Measurements from ENCODE around the gene MANBA. TPM values are rescaled to one million over a fixed set of nuclear protein-coding genes. Genes with fewer than 3 reads are reported as not detected.

MANBA gene
- polyA plus RNA-seq, 2 of the 4 experiments (the other 2 are of a cell fraction), result 9.3 to 10.4 TPM

GRCh38 chr4:102616636-102617035 is 144.1 kb downstream of the MANBA start:
- Histone ChIP-seq H3K4me1 (peaks cover 17% of the 10 kb centered on the region), H3K4me3 (no peak overlapping the region), H3K27ac (no peak overlapping the region), H3K9me3 (no peaks in the 10 kb centered on the region), H3K4me2 (no peak overlapping the region)
- WGBS (ENCODE audit: missing lambda C conversion rate), result 94% methylated on average over 9 of the region's 9 CpGs
- ATAC-seq, result no peak
- POLR2A ChIA-PET, result no interaction called here
- no peak for FAIRE-seq
- CTCF ChIA-PET, result interaction anchor here (1.0 to 1.1 kb wide), 2 partner anchors 38 to 393 kb away, joined by 3 to 4 read pairs; no protein-coding TSS in a partner anchor
- DNase-seq (ENCODE audit: low read depth in 1 of 2, low spot score in 1 of 2), result no peak
- no peak for TF ChIP-seq NR3C1 (IDR thresholded peaks at IDR 0.05)
- no peak for TF ChIP-seq SMC3 (IDR thresholded peaks at IDR 0.05)
- TF ChIP-seq CBX2 (IDR thresholded peaks at IDR 0.05; ENCODE audit: borderline replicate concordance, low read depth), result no peak
- TF ChIP-seq ATOH8 (CRISPR knock-in tag; IDR thresholded peaks at IDR 0.05; ENCODE audit: low read depth), result no peak
- no peak for TF ChIP-seq HOXB5 (CRISPR knock-in tag; IDR thresholded peaks at IDR 0.05)
- no peak for TF ChIP-seq RARB (CRISPR knock-in tag; IDR thresholded peaks at IDR 0.05)
- no peak for TF ChIP-seq USF2 (IDR thresholded peaks at IDR 0.05)
- TF ChIP-seq ZNF302 (CRISPR knock-in tag; IDR thresholded peaks at IDR 0.05), result no peak
- no peak for TF ChIP-seq FOSL2 (IDR thresholded peaks at IDR 0.05)
- TF ChIP-seq FOSL2 (CRISPR knock-in tag; IDR thresholded peaks at IDR 0.05), result no peak
- TF ChIP-seq BHLHE40 (IDR thresholded peaks at IDR 0.05; ENCODE audit: low read depth, low read length), result no peak
- no peak for TF ChIP-seq KDM5A (IDR thresholded peaks at IDR 0.05)
- TF ChIP-seq JUNB (IDR thresholded peaks at IDR 0.05), result no peak
- TF ChIP-seq, protein P1, sequence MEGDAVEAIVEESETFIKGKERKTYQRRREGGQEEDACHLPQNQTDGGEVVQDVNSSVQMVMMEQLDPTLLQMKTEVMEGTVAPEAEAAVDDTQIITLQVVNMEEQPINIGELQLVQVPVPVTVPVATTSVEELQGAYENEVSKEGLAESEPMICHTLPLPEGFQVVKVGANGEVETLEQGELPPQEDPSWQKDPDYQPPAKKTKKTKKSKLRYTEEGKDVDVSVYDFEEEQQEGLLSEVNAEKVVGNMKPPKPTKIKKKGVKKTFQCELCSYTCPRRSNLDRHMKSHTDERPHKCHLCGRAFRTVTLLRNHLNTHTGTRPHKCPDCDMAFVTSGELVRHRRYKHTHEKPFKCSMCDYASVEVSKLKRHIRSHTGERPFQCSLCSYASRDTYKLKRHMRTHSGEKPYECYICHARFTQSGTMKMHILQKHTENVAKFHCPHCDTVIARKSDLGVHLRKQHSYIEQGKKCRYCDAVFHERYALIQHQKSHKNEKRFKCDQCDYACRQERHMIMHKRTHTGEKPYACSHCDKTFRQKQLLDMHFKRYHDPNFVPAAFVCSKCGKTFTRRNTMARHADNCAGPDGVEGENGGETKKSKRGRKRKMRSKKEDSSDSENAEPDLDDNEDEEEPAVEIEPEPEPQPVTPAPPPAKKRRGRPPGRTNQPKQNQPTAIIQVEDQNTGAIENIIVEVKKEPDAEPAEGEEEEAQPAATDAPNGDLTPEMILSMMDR (IDR thresholded peaks at IDR 0.05), result no peak
- no peak for TF ChIP-seq ZC3H11A (IDR thresholded peaks at IDR 0.05)
- TF ChIP-seq MYC (IDR thresholded peaks at IDR 0.05; ENCODE audit: borderline replicate concordance, low read length), result no peak

DNA sequence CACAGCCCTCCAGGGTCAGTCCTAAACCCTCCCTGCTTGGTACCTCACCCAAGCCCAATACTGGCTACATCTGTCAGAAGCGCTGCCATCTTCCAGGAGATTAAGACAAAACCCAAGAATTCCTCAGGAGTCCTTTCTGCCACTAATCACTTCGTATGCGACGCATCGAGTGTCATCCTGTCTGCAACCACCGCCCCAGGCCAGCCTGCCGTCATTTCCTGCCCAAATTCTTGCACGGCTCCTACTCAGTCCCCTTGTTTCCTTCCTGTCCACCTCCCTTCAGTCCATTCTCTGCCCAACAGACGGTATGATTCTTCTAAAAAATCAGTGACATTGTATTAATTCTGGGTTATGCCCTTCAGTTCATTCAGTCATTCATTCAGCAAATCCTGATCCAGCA is 146.0 kb downstream of the MANBA start:
- DNase-seq (ENCODE audit: low read depth in 1 of 2, low spot score in 1 of 2) (no peak), FAIRE-seq (no peak), ATAC-seq (no peak)
- Histone ChIP-seq H3K27ac (no peak overlapping the region), H3K4me3 (no peak overlapping the region), H3K4me2 (no peak overlapping the region), H3K9me3 (no peaks in the 10 kb centered on the region), H3K4me1 (peaks cover 5% of the 10 kb centered on the region)
- ChIA-PET POLR2A (no interaction called here), CTCF (no interaction called here)
- 94% methylated on average over 9 of the region's 9 CpGs for WGBS (ENCODE audit: missing lambda C conversion rate)
- TF ChIP-seq NR3C1 (IDR thresholded peaks at IDR 0.05), result no peak
- TF ChIP-seq RFX5 (IDR thresholded peaks at IDR 0.05), result no peak
- TF ChIP-seq, protein P2, sequence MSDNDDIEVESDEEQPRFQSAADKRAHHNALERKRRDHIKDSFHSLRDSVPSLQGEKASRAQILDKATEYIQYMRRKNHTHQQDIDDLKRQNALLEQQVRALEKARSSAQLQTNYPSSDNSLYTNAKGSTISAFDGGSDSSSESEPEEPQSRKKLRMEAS (IDR thresholded peaks at IDR 0.05), result no peak
- TF ChIP-seq, protein P3, sequence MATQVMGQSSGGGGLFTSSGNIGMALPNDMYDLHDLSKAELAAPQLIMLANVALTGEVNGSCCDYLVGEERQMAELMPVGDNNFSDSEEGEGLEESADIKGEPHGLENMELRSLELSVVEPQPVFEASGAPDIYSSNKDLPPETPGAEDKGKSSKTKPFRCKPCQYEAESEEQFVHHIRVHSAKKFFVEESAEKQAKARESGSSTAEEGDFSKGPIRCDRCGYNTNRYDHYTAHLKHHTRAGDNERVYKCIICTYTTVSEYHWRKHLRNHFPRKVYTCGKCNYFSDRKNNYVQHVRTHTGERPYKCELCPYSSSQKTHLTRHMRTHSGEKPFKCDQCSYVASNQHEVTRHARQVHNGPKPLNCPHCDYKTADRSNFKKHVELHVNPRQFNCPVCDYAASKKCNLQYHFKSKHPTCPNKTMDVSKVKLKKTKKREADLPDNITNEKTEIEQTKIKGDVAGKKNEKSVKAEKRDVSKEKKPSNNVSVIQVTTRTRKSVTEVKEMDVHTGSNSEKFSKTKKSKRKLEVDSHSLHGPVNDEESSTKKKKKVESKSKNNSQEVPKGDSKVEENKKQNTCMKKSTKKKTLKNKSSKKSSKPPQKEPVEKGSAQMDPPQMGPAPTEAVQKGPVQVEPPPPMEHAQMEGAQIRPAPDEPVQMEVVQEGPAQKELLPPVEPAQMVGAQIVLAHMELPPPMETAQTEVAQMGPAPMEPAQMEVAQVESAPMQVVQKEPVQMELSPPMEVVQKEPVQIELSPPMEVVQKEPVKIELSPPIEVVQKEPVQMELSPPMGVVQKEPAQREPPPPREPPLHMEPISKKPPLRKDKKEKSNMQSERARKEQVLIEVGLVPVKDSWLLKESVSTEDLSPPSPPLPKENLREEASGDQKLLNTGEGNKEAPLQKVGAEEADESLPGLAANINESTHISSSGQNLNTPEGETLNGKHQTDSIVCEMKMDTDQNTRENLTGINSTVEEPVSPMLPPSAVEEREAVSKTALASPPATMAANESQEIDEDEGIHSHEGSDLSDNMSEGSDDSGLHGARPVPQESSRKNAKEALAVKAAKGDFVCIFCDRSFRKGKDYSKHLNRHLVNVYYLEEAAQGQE (IDR thresholded peaks at IDR 0.05), result no peak
- TF ChIP-seq KDM5A (IDR thresholded peaks at IDR 0.05), result no peak
- no peak for TF ChIP-seq CHD2 (IDR thresholded peaks at IDR 0.05; ENCODE audit: low read length, partially characterized antibody)
- TF ChIP-seq MYC (IDR thresholded peaks at IDR 0.05; ENCODE audit: borderline replicate concordance, low read length), result no peak
- TF ChIP-seq RARB (CRISPR knock-in tag; IDR thresholded peaks at IDR 0.05), result no peak
- TF ChIP-seq, protein P4, sequence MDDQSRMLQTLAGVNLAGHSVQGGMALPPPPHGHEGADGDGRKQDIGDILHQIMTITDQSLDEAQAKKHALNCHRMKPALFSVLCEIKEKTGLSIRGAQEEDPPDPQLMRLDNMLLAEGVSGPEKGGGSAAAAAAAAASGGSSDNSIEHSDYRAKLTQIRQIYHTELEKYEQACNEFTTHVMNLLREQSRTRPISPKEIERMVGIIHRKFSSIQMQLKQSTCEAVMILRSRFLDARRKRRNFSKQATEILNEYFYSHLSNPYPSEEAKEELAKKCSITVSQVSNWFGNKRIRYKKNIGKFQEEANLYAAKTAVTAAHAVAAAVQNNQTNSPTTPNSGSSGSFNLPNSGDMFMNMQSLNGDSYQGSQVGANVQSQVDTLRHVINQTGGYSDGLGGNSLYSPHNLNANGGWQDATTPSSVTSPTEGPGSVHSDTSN (IDR thresholded peaks at IDR 0.05), result no peak
- TF ChIP-seq HDAC2 (IDR thresholded peaks at IDR 0.05), result no peak
- TF ChIP-seq MAZ (IDR thresholded peaks at IDR 0.05; ENCODE audit: borderline replicate concordance, low read depth, low read length), result no peak
- TF ChIP-seq, protein P5, sequence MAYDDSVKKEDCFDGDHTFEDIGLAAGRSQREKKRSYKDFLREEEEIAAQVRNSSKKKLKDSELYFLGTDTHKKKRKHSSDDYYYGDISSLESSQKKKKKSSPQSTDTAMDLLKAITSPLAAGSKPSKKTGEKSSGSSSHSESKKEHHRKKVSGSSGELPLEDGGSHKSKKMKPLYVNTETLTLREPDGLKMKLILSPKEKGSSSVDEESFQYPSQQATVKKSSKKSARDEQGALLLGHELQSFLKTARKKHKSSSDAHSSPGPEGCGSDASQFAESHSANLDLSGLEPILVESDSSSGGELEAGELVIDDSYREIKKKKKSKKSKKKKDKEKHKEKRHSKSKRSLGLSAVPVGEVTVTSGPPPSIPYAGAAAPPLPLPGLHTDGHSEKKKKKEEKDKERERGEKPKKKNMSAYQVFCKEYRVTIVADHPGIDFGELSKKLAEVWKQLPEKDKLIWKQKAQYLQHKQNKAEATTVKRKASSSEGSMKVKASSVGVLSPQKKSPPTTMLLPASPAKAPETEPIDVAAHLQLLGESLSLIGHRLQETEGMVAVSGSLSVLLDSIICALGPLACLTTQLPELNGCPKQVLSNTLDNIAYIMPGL (CRISPR knock-in tag; IDR thresholded peaks at IDR 0.05; ENCODE audit: borderline replicate concordance), result no peak
- TF ChIP-seq NFE2L2 (conservative IDR thresholded peaks at IDR 0.05; ENCODE audit: low read length), result no peak
- no peak for TF ChIP-seq HOXB5 (CRISPR knock-in tag; IDR thresholded peaks at IDR 0.05)
- TF ChIP-seq EHF (CRISPR knock-in tag; IDR thresholded peaks at IDR 0.05), result no peak

Measured in A549 (cell line).